Measurements from ENCODE around the gene DYNAP. TPM values are rescaled to one million over a fixed set of nuclear protein-coding genes. Genes with fewer than 3 reads are reported as not detected.
A peak's percentile ranks its signal among the peaks of the same experiment; 100 is the strongest.

The DYNAP gene
- polyA plus RNA-seq, 1 donor from 2014 or later: not detected

DNA sequence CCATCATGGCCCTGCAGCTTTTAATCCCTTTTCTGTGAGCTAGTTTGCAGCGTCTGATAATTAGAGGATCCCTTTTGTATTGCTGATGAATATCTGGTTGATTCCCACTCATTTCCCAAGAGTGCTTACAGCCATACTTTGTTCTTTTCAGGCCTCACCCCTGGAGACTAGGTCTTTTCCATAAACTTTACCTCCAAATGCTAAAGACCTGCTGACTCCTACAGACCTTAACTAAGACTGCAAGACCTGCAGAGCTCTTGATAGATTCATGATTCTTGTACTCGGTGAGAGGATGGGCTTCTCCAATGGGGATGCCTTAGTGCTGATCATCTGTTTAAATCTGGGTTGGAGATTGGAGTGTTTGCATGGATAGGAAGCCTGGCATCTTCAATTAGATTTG is 33.1 kb upstream of the DYNAP start:
- H3K27ac ChIP-seq (ENCODE audit: low read length): no peak overlapping the region

GRCh38 chr18:54558609-54559585 is 32.1 kb upstream of the DYNAP start:
- no peak for TF ChIP-seq POLR2AphosphoS5 (IDR thresholded peaks at IDR 0.05)
- TF ChIP-seq RAD21 (conservative IDR thresholded peaks at IDR 0.05): peak; percentile 58
- no peak for TF ChIP-seq EP300 (conservative IDR thresholded peaks at IDR 0.05; ENCODE audit: poor library complexity, severe bottlenecking)
- TF ChIP-seq SMC3 (conservative IDR thresholded peaks at IDR 0.05; ENCODE audit: poor library complexity): peak; percentile 73
- no peak for TF ChIP-seq MXI1 (conservative IDR thresholded peaks at IDR 0.05; ENCODE audit: poor library complexity, severe bottlenecking)
- no peak for TF ChIP-seq EZH2 (IDR thresholded peaks at IDR 0.05; ENCODE audit: borderline replicate concordance, insufficient read depth, low read length, poor library complexity, severe bottlenecking)
- peak; percentile 60 for TF ChIP-seq CTCF (IDR thresholded peaks at IDR 0.05; ENCODE audit: poor library complexity, severe bottlenecking)
- TF ChIP-seq TAF1 (IDR thresholded peaks at IDR 0.05; ENCODE audit: low read depth): no peak
- no peak for TF ChIP-seq REST (IDR thresholded peaks at IDR 0.05; ENCODE audit: borderline replicate concordance)

More for the DNA sequence above, 33.1 kb upstream of the DYNAP start:
- H3F3A ChIP-seq (ENCODE audit: insufficient read depth, low read length, poor library complexity, severe bottlenecking): no peaks in the 10 kb centered on the region
- TF ChIP-seq POLR2AphosphoS5 (IDR thresholded peaks at IDR 0.05) (no peak), MXI1 (conservative IDR thresholded peaks at IDR 0.05; ENCODE audit: poor library complexity, severe bottlenecking) (no peak), TAF1 (IDR thresholded peaks at IDR 0.05; ENCODE audit: low read depth) (no peak)
- H3K9me2 ChIP-seq (ENCODE audit: insufficient read depth, low read length): no peaks in the 10 kb centered on the region
- H3K36me3 ChIP-seq (ENCODE audit: insufficient read depth, low read length): no peaks in the 10 kb centered on the region
- no peak overlapping the region for H3K4me3 ChIP-seq (ENCODE audit: low read length)
- no peak overlapping the region for H3K9ac ChIP-seq (ENCODE audit: low read length)
- H2AFZ ChIP-seq (ENCODE audit: low read depth, low read length): no peak overlapping the region
- no peaks in the 10 kb centered on the region for H3K27me3 ChIP-seq (ENCODE audit: insufficient read depth, low read depth, low read length)
- no peaks in the 10 kb centered on the region for H4K20me1 ChIP-seq (ENCODE audit: insufficient read depth)
- H3K9me3 ChIP-seq (ENCODE audit: low read length): no peaks in the 10 kb centered on the region
- no peaks in the 10 kb centered on the region for H3K79me2 ChIP-seq (replicated peaks; ENCODE audit: insufficient read depth, low read length)
- H3K4me2 ChIP-seq (ENCODE audit: low read length): no peak overlapping the region

More at GRCh38 chr18:54558609-54559585, 32.1 kb upstream of the DYNAP start:
- H3K79me2 ChIP-seq (replicated peaks; ENCODE audit: insufficient read depth, low read length): no peaks in the 10 kb centered on the region
- H3K27me3 ChIP-seq (ENCODE audit: insufficient read depth, low read depth, low read length): no peaks in the 10 kb centered on the region
- no peak overlapping the region for H3K27ac ChIP-seq (ENCODE audit: low read length)
- no peaks in the 10 kb centered on the region for H3F3A ChIP-seq (ENCODE audit: insufficient read depth, low read length, poor library complexity, severe bottlenecking)
- H3K4me3 ChIP-seq (ENCODE audit: low read length): no peak overlapping the region
- H3K4me2 ChIP-seq (ENCODE audit: low read length): no peak overlapping the region
- no peak overlapping the region for H2AFZ ChIP-seq (ENCODE audit: low read depth, low read length)
- H4K20me1 ChIP-seq (ENCODE audit: insufficient read depth): no peaks in the 10 kb centered on the region
- no peaks in the 10 kb centered on the region for H3K36me3 ChIP-seq (ENCODE audit: insufficient read depth, low read length)
- no peak overlapping the region for H3K9ac ChIP-seq (ENCODE audit: low read length)
- no peaks in the 10 kb centered on the region for H3K9me2 ChIP-seq (ENCODE audit: insufficient read depth, low read length)
- H3K9me3 ChIP-seq (ENCODE audit: low read length): no peaks in the 10 kb centered on the region

Data from neural cell (in vitro differentiated cells).